ENCODE measurements around the gene ALAS1.

DNA sequence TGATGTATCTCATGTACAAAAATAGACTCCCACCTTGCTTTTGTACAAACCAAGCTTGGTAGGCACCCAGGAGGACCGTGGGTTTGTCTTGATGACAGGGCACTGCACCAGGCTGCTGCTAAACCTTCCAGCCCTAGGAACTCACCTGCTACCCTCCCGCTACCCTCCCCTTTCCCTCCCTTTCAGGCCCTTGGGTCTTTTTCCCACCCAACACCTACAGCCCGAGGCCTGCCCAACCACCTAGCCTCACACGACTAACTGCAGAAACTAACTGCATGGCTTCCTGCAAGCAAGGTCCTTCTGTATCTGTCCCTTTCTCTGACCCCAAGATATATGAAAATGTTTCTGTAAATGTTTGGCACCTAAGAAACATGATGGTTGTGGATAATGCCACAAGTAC is 58.7 kb downstream of the ALAS1 start:
- TF ChIP-seq POLR2A (IDR thresholded peaks at IDR 0.05) (no peak), CTCF (IDR thresholded peaks at IDR 0.05) (no peak)
